ENCODE results near the gene MGAT5B. TPM values are rescaled to one million over a fixed set of nuclear protein-coding genes. Genes with fewer than 3 reads are reported as not detected.

The MGAT5B gene
- total and polyA plus RNA-seq, 10 of the 15 experiments (the other 5 are each of a cell fraction or from before 2014, with no cell fraction given) = 0.13 TPM; not detected in 9

DNA sequence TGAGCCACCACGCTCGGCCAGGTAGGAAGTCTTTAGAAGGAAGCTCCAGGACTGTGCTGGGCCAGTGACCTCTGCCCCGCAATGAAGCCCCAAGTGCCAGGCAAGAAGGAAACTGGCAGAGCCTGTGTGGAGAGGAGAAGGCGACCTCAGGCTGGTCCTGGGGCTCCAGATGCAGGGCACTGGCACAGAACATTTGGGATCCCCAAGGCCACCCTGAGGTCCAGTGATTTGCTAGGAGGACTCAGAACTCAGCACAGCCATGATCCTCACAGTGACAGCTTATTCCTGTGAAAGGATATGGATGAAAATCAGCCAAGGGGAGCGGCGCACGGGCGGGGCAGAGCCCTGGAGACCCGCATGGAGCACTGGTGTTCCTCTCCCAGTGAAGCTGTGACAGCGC, 24.1 kb downstream of the MGAT5B start (continued):
- TF ChIP-seq, protein P1, sequence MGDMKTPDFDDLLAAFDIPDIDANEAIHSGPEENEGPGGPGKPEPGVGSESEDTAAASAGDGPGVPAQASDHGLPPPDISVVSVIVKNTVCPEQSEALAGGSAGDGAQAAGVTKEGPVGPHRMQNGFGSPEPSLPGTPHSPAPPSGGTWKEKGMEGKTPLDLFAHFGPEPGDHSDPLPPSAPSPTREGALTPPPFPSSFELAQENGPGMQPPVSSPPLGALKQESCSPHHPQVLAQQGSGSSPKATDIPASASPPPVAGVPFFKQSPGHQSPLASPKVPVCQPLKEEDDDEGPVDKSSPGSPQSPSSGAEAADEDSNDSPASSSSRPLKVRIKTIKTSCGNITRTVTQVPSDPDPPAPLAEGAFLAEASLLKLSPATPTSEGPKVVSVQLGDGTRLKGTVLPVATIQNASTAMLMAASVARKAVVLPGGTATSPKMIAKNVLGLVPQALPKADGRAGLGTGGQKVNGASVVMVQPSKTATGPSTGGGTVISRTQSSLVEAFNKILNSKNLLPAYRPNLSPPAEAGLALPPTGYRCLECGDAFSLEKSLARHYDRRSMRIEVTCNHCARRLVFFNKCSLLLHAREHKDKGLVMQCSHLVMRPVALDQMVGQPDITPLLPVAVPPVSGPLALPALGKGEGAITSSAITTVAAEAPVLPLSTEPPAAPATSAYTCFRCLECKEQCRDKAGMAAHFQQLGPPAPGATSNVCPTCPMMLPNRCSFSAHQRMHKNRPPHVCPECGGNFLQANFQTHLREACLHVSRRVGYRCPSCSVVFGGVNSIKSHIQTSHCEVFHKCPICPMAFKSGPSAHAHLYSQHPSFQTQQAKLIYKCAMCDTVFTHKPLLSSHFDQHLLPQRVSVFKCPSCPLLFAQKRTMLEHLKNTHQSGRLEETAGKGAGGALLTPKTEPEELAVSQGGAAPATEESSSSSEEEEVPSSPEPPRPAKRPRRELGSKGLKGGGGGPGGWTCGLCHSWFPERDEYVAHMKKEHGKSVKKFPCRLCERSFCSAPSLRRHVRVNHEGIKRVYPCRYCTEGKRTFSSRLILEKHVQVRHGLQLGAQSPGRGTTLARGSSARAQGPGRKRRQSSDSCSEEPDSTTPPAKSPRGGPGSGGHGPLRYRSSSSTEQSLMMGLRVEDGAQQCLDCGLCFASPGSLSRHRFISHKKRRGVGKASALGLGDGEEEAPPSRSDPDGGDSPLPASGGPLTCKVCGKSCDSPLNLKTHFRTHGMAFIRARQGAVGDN (IDR thresholded peaks at IDR 0.05) = no peak

DNA sequence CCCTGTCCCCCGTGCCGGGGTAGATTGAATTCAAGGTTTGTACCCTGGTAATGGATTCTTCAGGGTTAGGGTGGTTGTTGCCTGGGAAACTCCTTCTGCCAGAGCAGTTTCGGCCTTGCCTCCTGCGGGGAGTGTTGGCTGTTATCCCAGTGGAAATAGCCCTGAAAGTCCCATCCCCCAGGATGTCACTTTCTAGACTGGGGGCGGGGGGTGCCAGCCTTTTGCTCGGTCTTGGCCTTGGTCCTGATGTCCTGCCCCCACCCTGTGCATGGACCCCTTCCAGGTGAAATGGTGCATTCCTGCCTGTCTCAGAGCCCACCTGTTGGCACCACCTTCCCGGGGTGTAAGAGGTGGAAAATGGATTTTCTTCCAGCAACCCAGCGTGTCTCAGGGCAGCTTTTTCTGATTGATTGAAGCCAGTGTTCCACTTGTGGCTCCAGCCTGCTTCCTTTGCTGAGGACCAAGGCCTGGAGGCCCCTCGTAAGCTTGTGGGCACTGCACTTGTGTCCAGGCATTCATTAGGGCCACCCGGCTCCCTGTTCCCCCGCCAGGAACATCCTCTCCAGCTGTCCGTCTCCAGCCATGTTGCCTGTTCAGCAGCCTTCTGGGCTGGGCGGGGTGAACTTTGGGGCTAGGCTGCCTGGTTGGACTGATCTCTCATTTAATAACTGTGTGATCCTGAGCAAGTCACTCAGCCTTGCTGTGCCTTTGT, 25.6 kb downstream of the MGAT5B start:
- DNase-seq (ENCODE audit: low read depth, low spot score) (no peak), ATAC-seq (no peak), FAIRE-seq (no peak)
- Histone ChIP-seq H3K79me2 (ENCODE audit: control insufficient read depth, insufficient read depth, low read length) (no peaks in the 10 kb centered on the region), H3K4me3 (no peak overlapping the region), H3K27me3 (replicated peaks in 1 of 2; ENCODE audit: control insufficient read depth in 2 of 2, insufficient read depth in 2 of 2, low read length in 1 of 2) (peaks cover 0 to 1% of the 10 kb centered on the region in 2 experiments; a peak in 2 of 4 replicates), H3K4me2 (ENCODE audit: control insufficient read depth, insufficient read depth) (no peak overlapping the region), H2AFZ (ENCODE audit: control insufficient read depth, low read depth, low read length) (no peak overlapping the region), H4K20me1 (ENCODE audit: control insufficient read depth, insufficient read depth) (no peaks in the 10 kb centered on the region), H3K36me3 (ENCODE audit: control insufficient read depth in 2 of 2, insufficient read depth in 2 of 2, low read length in 1 of 2) (no peaks in the 10 kb centered on the region), H3K4me1 (ENCODE audit: control insufficient read depth, insufficient read depth, low read length) (no peaks in the 10 kb centered on the region), H3K9ac (ENCODE audit: control insufficient read depth, insufficient read depth, low read length) (no peak overlapping the region), H3K27ac (ENCODE audit: control insufficient read depth, insufficient read depth) (no peak overlapping the region), H3K9me3 (replicated peaks; ENCODE audit: control insufficient read depth, insufficient read depth, low read length) (no peaks in the 10 kb centered on the region)
- POLR2A ChIA-PET = no interaction called here
- in situ Hi-C loops (cut with MboI) = no loop called here
- CTCF ChIA-PET = no interaction called here
- 22% methylated on average over 13 of the region's 13 CpGs for WGBS (ENCODE audit: insufficient coverage, insufficient replicate concordance, low lambda C conversion rate, missing lambda C conversion rate)
- RAD21 ChIA-PET (ENCODE audit: unreplicated experiment) = no interaction called here
- intact Hi-C loops (cut with micrococcal nuclease; ENCODE audit: unreplicated experiment) = no loop called here
- no TSS peak for BruUV-seq (replicated peaks)
- SMC1A ChIA-PET (ENCODE audit: uncharacterized antibody, unreplicated experiment) = no interaction called here
- TF ChIP-seq RB1 (IDR thresholded peaks at IDR 0.05; ENCODE audit: borderline replicate concordance) = no peak
- no peak for TF ChIP-seq CBX5 (IDR thresholded peaks at IDR 0.05; ENCODE audit: low read depth)
- TF ChIP-seq SMAD5 (IDR thresholded peaks at IDR 0.05; ENCODE audit: low read depth) = no peak
- TF ChIP-seq, protein P2, sequence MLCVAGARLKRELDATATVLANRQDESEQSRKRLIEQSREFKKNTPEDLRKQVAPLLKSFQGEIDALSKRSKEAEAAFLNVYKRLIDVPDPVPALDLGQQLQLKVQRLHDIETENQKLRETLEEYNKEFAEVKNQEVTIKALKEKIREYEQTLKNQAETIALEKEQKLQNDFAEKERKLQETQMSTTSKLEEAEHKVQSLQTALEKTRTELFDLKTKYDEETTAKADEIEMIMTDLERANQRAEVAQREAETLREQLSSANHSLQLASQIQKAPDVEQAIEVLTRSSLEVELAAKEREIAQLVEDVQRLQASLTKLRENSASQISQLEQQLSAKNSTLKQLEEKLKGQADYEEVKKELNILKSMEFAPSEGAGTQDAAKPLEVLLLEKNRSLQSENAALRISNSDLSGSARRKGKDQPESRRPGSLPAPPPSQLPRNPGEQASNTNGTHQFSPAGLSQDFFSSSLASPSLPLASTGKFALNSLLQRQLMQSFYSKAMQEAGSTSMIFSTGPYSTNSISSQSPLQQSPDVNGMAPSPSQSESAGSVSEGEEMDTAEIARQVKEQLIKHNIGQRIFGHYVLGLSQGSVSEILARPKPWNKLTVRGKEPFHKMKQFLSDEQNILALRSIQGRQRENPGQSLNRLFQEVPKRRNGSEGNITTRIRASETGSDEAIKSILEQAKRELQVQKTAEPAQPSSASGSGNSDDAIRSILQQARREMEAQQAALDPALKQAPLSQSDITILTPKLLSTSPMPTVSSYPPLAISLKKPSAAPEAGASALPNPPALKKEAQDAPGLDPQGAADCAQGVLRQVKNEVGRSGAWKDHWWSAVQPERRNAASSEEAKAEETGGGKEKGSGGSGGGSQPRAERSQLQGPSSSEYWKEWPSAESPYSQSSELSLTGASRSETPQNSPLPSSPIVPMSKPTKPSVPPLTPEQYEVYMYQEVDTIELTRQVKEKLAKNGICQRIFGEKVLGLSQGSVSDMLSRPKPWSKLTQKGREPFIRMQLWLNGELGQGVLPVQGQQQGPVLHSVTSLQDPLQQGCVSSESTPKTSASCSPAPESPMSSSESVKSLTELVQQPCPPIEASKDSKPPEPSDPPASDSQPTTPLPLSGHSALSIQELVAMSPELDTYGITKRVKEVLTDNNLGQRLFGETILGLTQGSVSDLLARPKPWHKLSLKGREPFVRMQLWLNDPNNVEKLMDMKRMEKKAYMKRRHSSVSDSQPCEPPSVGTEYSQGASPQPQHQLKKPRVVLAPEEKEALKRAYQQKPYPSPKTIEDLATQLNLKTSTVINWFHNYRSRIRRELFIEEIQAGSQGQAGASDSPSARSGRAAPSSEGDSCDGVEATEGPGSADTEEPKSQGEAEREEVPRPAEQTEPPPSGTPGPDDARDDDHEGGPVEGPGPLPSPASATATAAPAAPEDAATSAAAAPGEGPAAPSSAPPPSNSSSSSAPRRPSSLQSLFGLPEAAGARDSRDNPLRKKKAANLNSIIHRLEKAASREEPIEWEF (IDR thresholded peaks at IDR 0.05; ENCODE audit: insufficient replicate concordance, low read depth, low read length) = no peak
- TF ChIP-seq GATAD2B (conservative IDR thresholded peaks at IDR 0.05; ENCODE audit: low read depth) = no peak
- no peak for TF ChIP-seq ZNF24 (IDR thresholded peaks at IDR 0.05)
- TF ChIP-seq CHD2 (IDR thresholded peaks at IDR 0.05; ENCODE audit: borderline replicate concordance, low read depth, low read length) = no peak
- TF ChIP-seq, protein P3, sequence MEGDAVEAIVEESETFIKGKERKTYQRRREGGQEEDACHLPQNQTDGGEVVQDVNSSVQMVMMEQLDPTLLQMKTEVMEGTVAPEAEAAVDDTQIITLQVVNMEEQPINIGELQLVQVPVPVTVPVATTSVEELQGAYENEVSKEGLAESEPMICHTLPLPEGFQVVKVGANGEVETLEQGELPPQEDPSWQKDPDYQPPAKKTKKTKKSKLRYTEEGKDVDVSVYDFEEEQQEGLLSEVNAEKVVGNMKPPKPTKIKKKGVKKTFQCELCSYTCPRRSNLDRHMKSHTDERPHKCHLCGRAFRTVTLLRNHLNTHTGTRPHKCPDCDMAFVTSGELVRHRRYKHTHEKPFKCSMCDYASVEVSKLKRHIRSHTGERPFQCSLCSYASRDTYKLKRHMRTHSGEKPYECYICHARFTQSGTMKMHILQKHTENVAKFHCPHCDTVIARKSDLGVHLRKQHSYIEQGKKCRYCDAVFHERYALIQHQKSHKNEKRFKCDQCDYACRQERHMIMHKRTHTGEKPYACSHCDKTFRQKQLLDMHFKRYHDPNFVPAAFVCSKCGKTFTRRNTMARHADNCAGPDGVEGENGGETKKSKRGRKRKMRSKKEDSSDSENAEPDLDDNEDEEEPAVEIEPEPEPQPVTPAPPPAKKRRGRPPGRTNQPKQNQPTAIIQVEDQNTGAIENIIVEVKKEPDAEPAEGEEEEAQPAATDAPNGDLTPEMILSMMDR (IDR thresholded peaks at IDR 0.05 in 2 of 3, conservative IDR thresholded peaks at IDR 0.05 in 1 of 3; ENCODE audit: control insufficient read depth in 2 of 3, extremely low read depth in 1 of 3, insufficient read depth in 1 of 3, low read depth in 3 of 3, low read length in 3 of 3) = no peak
- TF ChIP-seq ZZZ3 (IDR thresholded peaks at IDR 0.05; ENCODE audit: control insufficient read depth, insufficient read length, low read depth) = no peak
- no peak for TF ChIP-seq MTA3 (IDR thresholded peaks at IDR 0.05; ENCODE audit: borderline replicate concordance, low read length)
